Activated T-helper 1 cell treated with Interleukin-2 at 50 U/mL for 16 hours (primary cell): ENCODE results near the gene GPR146.

Source experiments
- DNase-seq: peaks from one replicate; pipeline ENCODE4 v3.0.0-alpha.2; 2020; ENCODE audit warnings: low read depth

GPR146 gene

DNA sequence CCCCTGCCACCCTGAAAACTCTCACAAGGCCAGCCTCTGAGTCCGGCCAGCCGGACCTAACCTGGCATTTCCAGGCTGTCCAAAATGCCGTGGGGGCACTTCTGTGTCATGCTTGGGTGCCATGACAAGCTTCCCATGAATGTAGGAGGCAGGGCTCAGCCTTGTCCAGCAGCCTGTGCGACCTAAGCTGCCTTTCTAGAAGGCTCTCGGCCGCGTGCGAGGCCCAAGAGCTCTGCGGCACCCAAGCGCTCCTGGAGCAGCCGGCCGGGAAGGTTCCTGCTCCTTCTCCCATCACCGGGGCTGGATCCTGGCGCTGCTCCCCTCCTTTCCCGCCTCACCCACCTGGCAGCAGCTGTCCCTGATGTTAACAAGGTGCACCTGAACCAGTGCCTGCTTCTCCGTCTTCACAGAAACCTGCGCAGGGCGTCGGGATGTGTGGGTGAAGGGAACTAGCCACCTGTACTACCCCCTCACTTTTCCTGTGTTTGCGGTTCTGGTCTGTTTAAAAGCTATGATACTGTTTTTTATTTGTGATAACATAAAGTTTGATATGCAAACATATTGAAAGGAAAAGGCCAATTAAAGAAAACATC, 49.7 kb downstream of the GPR146 start:
- no peak for DNase-seq

DNA sequence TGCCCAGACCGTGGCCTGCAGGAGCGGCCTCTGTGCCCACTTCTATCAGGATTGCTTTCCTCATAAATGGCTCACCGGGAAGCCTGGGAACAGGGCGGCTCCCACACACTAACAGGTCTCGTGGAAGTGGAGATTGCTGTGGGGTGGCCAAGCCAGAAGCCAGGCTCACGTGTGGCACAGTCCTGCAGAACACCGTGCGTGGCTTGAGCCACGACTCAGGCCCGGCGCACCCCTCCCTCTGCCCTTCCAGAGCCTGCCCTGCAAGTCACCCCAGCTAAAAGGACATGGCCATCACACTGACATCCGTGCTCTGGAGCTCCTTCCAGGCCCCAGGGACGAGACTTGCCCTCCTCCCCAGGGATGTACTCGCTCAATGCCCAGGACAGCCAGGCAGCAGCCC, 50.5 kb downstream of the GPR146 start:
- no peak for DNase-seq

DNA sequence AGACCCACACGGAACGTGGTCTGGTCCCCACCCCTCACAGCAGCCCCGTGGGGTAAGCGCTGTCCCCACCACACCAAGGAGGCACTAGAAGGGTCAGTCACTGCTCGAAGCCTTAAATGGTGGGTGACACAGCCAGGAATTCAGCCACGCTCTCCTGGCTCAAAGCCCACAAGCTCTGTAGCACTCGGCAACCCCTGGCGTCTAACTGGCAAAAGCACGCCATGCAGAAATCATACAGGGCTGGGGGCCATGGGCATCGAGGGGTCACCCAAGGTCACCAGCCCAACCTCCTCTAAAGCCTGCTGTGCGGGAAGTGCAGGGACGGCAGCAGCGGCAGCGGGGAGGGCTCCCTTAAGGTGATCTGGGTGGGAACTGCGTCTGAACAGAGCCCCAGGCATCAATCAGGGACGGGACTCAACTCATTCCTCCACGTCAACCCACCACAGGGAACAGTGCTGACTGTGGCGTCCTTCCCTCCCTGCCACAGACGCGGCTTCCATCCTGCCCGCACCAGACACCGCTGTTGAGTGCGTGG, 51.3 kb downstream of the GPR146 start:
- DNase-seq, result no peak

DNA sequence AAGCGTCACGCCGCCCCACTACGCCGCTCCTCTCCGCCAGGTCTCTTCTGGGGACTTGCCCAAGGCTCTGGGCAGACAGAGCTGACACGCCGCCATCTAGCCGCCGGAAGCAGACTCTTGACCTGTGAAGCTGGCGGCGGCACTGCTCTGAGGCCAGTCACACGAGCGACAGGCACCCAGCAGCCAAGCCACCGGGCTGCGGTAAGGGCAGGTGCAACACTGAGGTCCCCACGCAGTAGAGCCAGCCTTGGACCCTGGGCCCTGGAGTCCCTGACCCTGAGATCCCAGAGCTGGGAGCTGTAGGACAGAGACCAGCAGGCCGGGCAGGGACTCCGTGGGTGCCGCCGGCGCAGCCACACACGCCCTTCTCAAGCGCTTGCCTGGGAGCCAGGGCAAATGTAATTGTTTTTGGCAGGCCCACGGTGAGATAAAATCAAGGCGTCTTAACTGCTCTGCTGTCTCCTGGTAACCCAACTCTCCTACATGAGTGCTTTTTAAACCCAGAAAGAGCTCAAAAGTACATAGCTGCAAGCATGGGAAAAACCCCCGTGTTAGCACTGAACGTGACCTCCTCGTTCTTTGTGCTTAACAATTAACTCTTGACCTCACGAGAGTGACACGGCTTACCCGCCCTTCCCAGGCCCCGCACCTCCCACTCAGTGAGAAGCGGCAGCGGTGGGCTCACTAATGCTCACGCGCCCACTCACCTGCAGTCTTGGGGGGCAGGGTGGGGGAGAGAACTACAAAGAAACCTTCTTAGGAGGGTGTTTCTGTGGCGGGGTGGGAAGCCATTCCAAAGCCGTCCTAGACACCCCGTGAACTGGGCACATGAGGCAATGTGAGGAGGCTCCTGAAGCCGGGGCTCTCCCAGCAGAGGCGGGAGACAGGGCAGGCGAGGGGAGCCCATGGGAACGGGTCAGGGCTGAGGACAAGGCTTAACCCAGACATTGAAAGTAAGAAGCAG, 52.1 kb downstream of the GPR146 start:
- DNase-seq, result no peak

DNA sequence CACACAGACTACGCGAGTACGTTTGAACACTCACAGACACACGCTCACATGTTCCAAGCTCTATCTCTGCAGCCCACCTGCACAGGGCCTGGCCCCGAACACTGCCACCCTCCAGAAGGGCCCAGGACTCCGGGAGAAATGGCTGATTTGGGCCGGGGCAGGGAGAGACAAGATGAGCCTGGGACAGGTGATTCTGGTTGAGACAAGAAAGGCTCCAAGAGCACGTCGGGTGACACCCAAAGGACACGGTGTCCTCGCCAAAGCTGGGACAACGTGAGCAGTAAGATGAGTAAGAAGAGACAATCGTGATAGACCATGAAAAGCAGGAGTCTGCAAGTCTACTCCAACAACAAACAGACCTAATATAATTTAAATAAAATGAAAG, 52.8 kb downstream of the GPR146 start:
- no peak for DNase-seq

DNA sequence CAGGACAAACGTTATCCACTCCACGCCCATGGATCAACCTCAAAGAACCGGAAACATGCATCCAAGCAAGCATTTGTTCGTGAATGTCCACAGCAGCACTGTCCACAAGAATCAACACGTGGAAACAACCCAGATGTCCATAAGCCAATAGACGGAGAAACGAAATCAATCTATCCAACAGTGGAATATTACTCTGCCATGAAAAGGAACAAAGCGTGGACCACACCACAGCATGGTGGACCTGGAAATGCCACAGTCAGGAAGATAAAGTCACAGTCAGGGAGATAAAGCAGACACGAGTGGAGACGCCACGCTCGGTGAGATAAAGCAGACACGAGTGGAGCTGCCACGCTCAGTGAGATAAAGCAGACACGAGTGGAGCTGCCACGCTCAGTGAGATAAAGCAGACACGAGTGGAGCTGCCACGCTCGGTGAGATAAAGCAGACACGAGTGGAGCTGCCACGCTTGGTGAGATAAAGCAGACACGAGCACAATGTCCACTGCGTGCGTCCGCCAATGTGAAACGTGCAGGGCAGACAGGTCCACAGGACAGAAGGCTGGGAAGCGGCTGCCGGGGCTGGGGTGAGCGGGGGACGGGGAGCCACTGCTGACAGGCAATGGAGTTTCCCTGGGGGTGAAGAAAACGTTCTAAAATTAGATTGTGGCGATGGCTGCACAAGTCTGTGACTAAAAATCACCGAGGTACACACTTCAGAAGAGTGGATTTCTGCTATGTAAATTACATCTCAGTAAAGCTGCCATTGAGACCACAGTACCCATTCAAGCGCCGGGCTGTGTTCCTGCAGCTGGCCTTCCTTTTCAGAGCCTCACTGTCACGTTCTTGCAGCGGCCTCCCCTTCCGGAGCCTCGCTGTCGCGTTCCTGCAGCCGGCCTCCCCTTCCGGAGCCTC, 54.2 kb downstream of the GPR146 start:
- DNase-seq, result no peak

DNA sequence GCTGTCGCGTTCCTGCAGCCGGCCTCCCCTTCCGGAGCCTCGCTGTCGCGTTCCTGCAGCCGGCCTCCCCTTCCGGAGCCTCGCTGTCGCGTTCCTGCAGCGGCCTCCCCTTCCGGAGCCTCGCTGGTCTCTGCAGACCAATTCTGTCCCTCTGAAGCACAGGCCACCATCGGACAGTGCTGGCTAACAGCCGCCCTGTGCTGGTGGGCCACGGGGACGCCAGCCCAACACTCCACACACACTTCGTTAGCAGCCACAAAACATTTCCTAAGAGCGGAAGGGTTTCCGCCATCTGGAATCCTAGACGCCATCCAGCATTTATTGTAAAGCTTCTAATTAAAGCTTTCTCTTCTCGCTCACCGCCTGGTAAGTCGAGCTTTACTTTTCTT, 54.8 kb downstream of the GPR146 start:
- no peak for DNase-seq

DNA sequence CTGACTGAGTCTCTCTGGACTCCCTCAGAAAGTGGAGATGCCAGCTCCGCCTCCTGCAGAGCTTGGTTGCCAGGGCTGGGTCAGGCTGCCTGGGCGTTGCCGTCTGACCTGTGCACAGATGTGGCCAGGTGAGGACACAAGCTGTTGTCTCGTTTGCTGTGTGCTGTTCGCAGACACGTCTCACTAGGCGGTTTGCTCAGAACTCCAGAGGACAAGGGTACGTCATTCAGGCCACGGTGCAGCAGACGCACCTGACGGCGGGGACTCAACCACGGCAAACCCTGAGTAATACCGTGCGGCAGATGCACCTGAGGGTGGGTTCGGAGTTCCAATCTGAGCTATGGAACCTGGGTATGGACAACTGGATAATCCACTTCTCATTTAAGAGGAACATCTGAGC, 55.3 kb downstream of the GPR146 start:
- no peak for DNase-seq

DNA sequence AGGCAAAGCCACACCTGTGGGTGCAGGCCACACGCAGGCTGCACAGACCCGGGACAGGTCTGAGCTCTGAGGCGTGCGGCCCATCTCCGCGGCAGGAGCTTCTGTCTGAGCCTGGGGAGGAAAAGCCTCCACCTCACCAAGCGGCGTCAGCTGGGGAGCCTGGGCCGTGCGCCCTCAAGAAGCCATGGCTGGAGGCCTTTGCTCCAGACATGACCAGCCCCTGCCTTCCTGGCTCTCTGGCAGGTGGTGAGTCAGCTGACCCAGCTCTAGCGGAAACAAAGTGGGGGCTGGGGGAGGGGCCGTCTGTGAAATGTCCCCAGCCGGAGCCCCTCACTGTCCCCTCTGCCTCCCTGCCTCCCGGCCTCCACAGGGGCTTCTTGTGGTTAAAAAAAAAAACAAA, 56.0 kb downstream of the GPR146 start:
- no peak for DNase-seq

DNA sequence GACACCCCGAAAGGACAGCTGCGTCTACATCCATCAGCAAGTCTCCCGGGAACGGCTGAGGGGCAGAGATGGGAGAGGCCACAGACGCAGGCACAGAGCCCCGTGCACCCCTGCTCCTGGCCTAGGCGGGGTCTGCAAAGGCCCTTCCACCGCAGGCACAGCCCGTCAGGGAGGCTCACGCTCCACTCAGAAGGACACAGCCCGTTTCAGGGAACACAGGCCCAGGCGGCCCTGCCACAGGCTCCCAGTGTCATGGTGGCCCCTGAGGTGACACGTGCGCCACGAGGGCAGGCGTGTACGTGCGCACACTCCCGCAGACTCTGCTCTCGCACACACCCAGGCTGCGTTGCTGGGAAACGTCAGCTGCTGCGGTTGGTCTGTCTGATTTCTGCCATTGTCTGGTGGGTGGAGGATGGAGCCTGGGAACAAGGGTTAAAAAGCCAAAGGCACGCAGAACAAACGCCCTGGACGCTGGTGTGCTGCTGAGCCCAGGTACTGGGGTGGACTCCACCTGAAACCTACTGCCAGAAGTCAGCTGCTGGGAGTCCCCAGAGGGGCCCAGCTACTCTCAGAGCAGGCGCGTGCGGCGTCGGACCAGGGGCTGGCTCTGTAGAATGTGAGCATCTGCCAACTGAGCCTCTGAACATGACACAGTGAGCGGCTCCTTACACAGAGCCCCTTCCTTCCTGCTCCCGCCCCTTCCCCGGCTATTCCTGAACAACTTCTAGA, 56.7 kb downstream of the GPR146 start:
- DNase-seq, result no peak

DNA sequence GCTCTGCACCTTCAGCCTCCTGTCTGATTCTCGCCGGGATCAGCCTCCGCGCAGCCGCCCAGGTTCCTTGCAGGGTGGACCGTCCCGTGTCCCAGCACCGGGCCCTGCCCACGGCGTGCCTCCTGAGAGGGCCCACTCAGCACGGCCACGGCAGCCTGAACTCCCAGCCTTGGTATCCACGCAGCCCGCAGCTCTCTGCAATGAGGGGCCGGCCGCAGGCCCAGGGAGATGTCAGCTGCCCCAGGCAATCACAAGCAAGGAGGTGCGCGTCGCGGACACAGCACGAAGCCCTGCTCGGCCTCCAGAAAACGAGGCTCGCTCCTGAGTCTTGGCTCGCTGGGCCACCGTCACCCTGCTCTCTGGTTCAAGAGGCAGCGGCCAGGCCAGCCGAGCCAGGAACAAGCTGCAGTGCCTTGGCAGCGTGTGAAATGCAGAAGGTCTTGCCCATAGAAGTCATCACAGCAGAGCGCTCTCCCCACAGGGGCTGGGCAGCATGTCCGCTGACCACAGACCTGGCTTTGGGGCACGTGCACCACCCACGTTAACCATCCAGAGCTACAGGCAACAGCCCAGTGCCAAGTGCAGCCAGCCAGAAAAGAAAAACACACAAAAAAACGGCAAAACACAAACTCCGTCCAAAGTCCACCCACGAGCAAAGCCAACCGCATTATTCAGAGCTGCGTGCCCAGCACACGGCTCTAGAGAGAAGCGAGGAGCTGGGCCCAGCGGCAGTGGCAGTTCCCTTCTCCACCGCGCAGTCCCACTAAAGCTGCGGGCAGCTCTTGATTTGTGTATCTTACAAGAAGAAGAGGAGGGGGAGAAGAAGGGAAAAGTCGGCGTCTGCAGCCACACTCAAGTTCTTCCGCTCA, 57.5 kb downstream of the GPR146 start:
- no peak for DNase-seq

GRCh38 chr7:1103009-1103788, 58.9 kb downstream of the GPR146 start:
- no peak for DNase-seq

DNA sequence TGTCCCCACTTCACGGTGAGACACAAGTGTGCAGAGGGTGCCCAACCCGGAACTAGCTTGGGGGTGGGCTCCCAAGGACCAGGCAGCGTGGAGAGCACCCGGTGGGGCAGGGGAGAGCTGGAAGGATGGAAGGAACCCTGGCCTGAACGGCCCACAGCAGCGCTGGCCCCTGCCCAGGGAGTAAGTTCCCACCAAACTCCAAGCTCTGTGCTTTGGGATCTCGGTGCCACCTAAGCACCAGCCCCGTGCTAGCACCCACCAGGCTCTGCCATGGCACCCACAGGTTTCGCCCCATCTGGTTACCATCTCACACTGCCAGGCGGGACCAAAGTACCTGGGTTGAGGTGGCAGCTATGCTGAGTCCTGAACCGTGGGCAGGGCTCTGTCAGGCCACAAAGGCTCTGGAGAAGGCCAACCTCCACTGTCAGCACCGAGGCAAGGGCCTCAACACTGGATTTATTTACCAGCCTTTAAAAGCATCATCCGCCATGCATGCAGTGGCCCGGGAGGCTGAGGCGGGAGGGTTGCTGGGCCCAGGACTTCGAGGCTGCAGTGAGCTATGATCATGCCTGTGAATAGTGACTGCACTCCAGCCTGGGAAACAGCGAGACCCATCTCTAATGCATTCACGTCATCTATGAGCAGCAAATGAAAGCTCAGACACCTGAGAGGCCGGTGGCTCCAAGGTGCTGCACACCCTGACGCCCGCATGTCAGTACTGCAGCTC, 59.6 kb downstream of the GPR146 start:
- DNase-seq, result no peak

- no peak for DNase-seq
These were observed 60.3 kb downstream of the GPR146 start for GRCh38 chr7:1104516-1105179.

- no peak for DNase-seq
These were observed 60.8 kb downstream of the GPR146 start for GRCh38 chr7:1105189-1105588.

DNA sequence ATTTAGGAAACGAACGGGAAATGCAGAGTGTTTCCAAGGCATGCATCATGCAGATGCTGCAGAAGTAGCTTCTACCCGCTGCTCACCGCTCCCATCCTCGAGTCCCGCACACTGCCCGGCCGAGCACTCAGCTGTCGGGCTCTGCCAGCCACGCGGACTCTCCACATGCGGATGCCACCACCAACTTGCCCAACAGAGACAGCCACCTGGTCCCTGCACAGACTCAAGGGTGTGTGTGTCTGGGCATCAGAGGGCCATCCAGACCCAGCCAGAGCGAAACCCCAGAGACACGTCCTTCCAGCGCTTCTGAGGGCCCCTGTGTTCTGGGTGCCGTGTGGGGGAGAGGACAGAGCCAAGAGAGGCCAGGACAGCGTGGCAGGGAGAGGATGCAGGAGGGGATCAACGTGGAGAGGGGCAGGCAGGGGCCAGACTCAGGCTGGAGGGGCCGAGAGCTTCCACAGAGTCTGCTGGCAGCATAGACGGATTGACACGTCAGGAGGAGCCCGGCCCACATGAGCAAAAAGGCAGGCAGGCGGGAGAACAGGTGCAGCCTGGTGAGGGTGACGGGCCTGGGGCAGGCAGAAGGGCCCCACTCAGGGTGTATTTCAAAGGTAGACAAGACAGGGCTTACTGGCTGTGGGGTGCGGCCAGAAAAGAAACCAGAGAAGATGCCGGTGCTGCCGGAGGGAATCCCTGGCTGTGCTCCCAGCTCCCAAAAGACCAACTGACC, 61.9 kb downstream of the GPR146 start:
- no peak for DNase-seq

GRCh38 chr7:1106793-1107421, 62.6 kb downstream of the GPR146 start:
- DNase-seq, result no peak
